HL-60/S4 (cell line): Measurements from ENCODE around the gene PWP1.

Experiments used
- in situ Hi-C: fragments of 300-500 bp; cut with MboI; formaldehyde crosslinking; loops from 2 replicates; pipeline ENCODE4 v1.14.3; 2022; ENCODE audit warnings: low sequenced_read_pairs

Gene PWP1

DNA sequence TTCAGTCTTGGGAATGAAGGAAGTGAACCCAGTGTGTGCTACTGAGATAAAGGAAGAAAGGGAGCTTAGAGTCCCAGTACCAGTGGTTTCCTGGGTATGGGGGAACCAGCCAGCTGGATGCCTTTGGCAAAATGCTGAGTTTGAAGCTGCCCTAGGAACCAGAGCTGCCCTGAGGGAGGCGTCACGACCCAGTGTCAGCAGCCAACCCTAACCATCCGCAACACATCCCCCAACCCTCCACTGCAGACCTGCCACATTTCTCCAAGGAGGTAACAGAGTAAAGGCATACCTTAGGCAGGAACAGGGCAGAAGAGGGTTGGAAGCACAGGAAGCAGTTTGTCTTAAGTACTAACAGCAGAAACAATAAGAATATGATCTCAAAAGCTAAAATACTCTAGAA, 46.8 kb downstream of the PWP1 start:
- in situ Hi-C loops, result no loop called here

DNA sequence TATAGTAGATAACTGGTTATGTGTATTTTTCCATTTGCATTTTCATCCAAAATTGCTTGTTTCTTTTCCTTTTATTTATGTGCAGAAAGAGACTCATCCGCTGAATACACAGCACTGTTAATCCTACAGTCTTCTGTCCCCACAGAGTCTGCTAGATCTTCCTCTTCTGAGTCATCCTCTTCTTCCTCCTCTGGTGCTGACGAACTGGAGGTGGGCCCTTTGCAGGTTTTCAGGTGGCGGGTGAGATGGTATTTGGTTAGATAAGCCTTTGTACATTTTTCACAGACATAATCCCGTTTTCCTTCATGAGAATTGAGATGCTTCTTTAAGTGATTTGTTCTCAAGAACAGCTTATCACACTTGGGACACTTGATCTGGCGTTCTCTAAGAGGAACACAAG, 48.5 kb downstream of the PWP1 start:
- in situ Hi-C loops, result no loop called here

DNA sequence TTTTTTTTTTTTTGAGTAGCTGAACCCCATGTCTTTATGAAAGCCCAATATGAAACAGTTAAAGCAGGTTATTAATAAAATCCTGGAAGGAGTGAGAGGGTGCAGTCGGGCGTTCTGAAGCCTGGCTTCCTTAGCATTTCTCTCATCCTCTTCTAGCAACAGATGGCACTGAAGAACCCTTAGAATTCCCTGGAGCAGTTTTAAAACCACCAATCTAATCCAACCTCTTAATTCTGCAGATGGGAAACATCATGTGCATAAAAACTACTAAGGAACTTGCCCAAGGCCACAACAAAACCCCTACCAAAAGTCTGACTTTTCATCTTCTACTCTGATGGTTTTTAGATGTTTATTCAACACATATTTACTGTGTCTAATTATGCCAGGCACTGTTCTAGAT, 50.2 kb downstream of the PWP1 start:
- in situ Hi-C loops, result no loop called here

DNA sequence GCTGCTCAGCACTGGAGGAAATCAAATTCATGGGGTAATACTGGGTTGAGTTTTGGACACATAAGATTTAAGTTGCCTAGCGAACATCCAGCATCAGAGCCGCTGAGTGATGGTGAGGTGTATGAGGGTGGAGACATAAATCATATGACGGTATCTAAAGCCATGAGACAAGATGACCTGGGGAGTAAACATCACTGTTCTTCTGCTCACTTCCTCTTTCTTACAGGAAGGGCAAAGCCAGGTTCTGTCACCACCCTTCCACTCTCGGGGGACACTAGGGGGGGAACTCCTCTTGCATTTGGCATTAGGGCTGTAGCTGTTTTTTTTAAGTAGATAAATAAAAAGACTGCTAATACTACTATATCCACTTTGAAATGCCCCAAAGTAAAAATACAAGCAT, 51.3 kb downstream of the PWP1 start:
- in situ Hi-C loops, result no loop called here

DNA sequence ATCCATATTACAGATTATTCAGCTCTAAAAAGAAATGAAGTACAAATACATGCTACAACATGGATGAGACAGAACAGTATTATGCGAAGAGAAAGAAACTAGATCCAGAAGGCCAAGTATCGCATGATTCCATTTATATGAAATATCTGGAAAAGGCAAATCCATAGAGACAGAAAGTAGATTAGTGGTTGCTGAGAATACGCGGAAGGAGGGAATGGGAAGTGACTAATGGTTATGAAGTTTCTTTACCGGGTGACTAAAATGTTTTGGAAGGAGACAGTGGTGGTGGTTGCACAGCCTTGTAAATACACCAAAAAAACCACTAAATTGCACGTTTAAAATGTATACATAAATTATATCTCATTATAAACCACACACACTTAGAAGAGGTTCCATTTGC, 62.9 kb downstream of the PWP1 start:
- in situ Hi-C loops, result no loop called here

DNA sequence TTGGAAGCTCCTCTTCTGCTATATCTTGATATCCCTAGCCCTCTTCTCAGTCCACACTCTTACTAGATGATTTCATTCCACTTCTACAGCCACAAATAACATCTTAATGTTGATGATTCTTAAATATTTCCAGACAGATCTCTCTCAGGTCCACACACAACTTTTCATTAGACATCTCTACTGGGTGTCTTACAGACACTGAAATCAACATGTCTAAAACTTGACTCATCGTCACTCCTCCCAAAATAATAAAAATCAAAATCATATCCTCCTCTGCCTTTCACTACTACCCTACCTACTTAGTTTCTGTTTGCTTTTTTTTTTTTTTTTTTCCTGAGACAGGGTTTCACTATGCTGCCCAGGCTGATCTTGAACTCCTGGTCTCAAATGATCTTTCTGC, 63.5 kb downstream of the PWP1 start:
- in situ Hi-C loops, result no loop called here

DNA sequence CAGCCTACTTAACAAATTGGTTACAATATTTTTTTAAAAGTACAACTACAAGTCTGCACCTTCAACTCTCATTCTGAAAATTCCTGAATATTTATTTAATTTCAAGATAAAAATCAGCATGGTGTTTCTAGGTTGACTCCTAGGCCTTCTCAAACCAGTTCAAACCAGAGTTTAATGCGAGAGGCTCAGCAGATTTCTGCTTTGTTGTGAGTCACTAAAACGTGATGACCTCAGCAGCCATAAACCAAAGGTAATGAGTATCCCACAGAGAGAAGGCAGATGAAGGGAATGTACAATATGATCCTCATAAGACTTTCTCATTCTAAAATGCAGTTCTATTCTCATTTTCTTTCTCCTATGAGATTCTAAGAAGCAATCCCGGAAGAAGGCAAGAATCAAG, 73.8 kb downstream of the PWP1 start:
- in situ Hi-C loops, result no loop called here

DNA sequence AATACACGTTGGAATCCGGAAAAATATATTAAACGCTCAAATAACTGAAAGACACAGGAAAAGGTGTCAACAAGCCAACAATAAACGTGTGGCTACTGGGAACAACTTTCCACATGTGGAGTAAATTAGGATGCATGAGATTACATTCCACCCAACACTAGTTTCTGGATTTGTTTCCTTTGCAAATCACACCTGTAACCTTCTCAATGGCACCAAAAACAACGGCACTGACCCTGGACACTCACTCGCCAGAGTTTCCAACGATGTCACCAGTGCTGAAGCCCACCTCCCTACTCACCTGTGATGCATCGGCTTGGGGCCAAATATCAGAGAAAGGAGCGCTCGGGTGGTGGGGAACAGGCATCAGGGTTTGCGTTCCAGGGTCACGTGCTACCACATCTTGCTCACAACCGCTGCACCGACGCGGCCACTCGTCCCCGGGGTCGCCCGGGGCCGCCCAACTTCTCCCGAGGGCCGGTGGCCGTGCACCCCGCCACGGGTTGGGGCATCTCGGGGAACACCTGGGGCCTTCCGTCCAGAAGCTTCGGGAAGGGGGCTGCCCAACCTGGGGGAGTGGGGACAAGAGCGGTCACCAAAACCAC, 74.7 kb downstream of the PWP1 start:
- in situ Hi-C loops, result no loop called here

DNA sequence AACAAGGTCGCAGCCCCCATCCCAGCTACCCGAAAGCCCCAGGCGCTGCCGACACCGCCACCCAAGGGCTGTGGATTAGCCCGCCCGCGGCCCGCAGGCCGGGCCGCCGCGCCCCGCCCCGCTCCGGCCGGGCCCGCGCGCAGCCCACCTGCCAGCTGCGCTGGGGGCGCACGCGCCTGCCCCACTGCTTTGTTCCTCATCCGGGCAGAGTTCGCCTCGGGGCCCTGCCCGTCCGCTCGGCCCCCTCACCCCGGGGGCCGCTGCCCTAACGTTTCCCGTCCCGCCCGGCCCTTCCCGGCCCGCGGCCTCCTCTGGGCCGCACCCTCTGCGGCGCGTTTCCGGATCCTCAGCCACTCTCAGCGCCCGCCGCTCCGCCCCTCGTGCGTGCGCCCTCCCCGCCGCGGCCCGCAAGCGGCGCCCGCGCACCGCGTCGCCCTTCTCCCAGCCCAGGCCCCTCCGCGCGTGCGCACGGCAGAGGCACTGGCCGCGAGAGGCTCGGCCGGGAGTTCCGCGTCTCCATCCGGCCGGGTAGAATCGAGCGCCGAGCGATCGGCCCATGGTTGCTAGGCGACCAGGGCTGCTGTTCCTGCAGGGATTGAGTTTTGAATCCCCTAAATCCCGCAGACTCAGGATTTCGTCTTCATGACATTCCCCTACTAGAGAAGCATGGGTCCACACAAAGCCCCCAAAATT, 75.4 kb downstream of the PWP1 start, which contains the start of gene PRDM4:
Gene PRDM4 (minus strand): TSS at position 329 of the 693 bp plus-strand sequence. CDS start 622 bp downstream, outside the sequence.
- in situ Hi-C loops, result no loop called here

DNA sequence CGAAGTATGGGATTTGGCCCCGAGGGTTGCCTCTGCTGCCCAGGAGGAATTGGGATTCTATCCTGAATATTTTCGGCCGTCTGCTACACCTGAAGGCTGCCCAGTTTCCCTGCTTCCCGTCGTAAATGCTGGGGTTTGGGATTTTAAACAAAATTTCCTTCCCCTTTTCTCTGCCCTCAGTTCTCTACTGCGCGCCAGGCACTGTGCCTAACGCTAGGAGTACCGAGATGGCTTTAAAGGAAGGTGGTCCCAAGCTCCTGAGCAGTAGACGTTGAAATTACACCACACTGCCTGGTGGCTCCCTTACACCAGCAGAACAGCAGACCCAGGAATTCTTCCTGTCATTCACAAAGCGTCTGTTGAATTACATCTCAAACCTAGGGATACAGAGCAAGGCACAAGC, 75.9 kb downstream of the PWP1 start:
- in situ Hi-C loops, result no loop called here
